Ascending aorta (tissue), 2 donors: Measurements from ENCODE around the gene CFAP73. TPM values are rescaled to one million over a fixed set of nuclear protein-coding genes. Genes with fewer than 3 reads are reported as not detected.

Experiments
- DNase-seq, 2 donors: peaks; one replicate each; pipeline ENCODE4 v3.0.0-alpha.2; 2019; ENCODE audit warnings: low spot score in 2 of 2
- H3K27ac ChIP-seq, 2 donors: fragments of 200-600 bp; sonication (generic); one replicate each; pipeline ENCODE4 v1.5.1; 2016 to 2017; ENCODE audit warnings: mild to moderate bottlenecking in 1 of 2
- H3K27me3 ChIP-seq: fragments of 200-600 bp; sonication (generic); one replicate; pipeline ENCODE4 v1.5.1; 2017
- H3K36me3 ChIP-seq, 2 donors: fragments of 200-600 bp; sonication (generic); one replicate each; pipeline ENCODE4 v1.5.1; 2016
- H3K4me1 ChIP-seq, 2 donors: fragments of 200-600 bp; sonication (generic); one replicate each; pipeline ENCODE4 v1.5.1; 2016 to 2017; ENCODE audit warnings: mild to moderate bottlenecking in 1 of 2
- H3K4me3 ChIP-seq, 2 donors: fragments of 200-600 bp; sonication (generic); one replicate each; pipeline ENCODE4 v1.5.1; 2016 to 2017; ENCODE audit warnings: mild to moderate bottlenecking in 1 of 2
- H3K9me3 ChIP-seq, 2 donors: fragments of 200-600 bp; sonication (generic); one replicate each; pipeline ENCODE4 v1.5.1; 2016
- CTCF ChIP-seq, 3 experiments: fragments of 200-600 bp in 2 of 3; fragments of 450-650 bp in 1 of 3; sonication (generic) in 2 of 3; IDR thresholded peaks; one replicate each; pipeline ENCODE4 v1.5.1; 2016 to 2019; ENCODE audit warnings: antibody characterized with exemption in 3 of 3, mild to moderate bottlenecking in 1 of 3, moderate library complexity in 1 of 3
- intact Hi-C: fragments of 100-400 bp; cut with DNase I; formaldehyde crosslinking; loops from one replicate; pipeline ENCODE4 v1.15.1; 2023
- total RNA-seq: library from RNA; depleted of rRNA; stranded (reverse); fragments of >200 nt; gene quantifications from one replicate; pipeline ENCODE4 v1.1.0, GENCODE V29; 2016

The CFAP73 gene
- total RNA-seq, 1 donor from 2014 or later = not detected

GRCh38 chr12:113161415-113162016, 12.0 kb downstream of the CFAP73 start:
- TF ChIP-seq CTCF (IDR thresholded peaks at IDR 0.05) = no peak
- no peak for DNase-seq
- Histone ChIP-seq H3K4me3 (no peak overlapping the region), H3K27me3 (no peaks in the 10 kb centered on the region), H3K27ac (no peak overlapping the region), H3K9me3 (no peaks in the 10 kb centered on the region), H3K36me3 (peaks cover 85 to 89% of the 10 kb centered on the region in 2 donors), H3K4me1 (no peaks in the 10 kb centered on the region)
- intact Hi-C loops = no loop called here

DNA sequence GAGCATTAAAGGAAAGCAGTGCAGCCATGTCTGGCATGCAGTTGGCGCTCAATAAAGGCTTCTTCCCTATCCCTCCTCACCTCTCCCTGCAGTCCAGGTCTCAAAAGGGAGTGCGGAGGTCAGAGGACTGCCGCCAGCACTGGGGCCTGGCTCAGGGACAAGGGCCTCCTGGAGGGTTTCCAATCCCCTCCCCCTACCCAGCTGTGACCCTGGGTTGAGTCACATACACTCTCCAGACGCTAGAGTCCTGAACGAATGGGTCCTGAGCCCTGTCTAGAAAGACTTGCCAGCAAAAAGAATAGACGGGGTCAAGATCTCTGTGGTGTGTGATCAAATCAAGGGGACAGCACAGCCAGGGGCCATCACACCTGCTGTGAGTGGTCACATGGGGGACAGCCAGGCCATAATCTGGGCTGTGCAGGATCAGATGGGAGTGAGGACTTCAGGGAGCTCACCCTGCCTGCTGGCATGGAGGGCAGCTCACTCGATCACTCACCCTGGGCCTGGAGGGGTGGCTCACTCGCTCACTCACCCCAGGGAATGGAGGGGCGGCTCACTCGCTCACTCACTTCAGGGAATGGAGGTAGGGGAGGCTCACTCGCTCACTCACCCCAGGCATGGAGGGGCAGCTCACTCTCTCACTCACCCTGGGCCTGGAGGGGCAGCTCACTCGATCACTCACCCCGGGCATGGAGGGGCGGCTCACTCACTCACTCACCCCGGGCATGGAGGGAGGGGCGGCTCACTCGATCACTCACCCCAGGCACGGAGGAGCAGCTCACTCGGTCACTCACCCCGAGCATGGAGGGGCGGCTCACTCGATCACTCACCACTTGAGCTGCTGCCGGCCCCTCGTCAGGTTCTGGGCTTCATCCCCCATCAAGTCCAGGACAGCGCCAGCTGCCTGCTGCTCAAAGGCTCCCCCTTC, 12.8 kb downstream of the CFAP73 start:
- DNase-seq = no peak
- no peaks in the 10 kb centered on the region for H3K27me3 ChIP-seq
- no peak for TF ChIP-seq CTCF (IDR thresholded peaks at IDR 0.05)
- H3K4me3 ChIP-seq = no peak overlapping the region
- H3K4me1 ChIP-seq = no peaks in the 10 kb centered on the region
- H3K36me3 ChIP-seq = peaks cover 92 to 98% of the 10 kb centered on the region in 2 donors
- H3K9me3 ChIP-seq = no peaks in the 10 kb centered on the region
- H3K27ac ChIP-seq = no peak overlapping the region
- intact Hi-C loops = no loop called here

- H3K4me1 ChIP-seq = no peaks in the 10 kb centered on the region
- H3K27me3 ChIP-seq = no peaks in the 10 kb centered on the region
- intact Hi-C loops = no loop called here
- DNase-seq = no peak
- TF ChIP-seq CTCF (IDR thresholded peaks at IDR 0.05) = no peak
- no peaks in the 10 kb centered on the region for H3K9me3 ChIP-seq
- peaks cover 94 to 99% of the 10 kb centered on the region in 2 donors for H3K36me3 ChIP-seq
- no peak overlapping the region for H3K4me3 ChIP-seq
- H3K27ac ChIP-seq = no peak overlapping the region
Observed at GRCh38 chr12:113163030-113163360, 13.5 kb downstream of the CFAP73 start.

GRCh38 chr12:113164014-113164413, 14.5 kb downstream of the CFAP73 start:
- Histone ChIP-seq H3K4me1 (no peaks in the 10 kb centered on the region), H3K4me3 (no peak overlapping the region), H3K9me3 (no peaks in the 10 kb centered on the region), H3K27me3 (no peaks in the 10 kb centered on the region), H3K27ac (no peak overlapping the region), H3K36me3 (peaks cover 94 to 99% of the 10 kb centered on the region in 2 donors)
- DNase-seq = no peak
- TF ChIP-seq CTCF (IDR thresholded peaks at IDR 0.05) = no peak
- intact Hi-C loops = no loop called here

DNA sequence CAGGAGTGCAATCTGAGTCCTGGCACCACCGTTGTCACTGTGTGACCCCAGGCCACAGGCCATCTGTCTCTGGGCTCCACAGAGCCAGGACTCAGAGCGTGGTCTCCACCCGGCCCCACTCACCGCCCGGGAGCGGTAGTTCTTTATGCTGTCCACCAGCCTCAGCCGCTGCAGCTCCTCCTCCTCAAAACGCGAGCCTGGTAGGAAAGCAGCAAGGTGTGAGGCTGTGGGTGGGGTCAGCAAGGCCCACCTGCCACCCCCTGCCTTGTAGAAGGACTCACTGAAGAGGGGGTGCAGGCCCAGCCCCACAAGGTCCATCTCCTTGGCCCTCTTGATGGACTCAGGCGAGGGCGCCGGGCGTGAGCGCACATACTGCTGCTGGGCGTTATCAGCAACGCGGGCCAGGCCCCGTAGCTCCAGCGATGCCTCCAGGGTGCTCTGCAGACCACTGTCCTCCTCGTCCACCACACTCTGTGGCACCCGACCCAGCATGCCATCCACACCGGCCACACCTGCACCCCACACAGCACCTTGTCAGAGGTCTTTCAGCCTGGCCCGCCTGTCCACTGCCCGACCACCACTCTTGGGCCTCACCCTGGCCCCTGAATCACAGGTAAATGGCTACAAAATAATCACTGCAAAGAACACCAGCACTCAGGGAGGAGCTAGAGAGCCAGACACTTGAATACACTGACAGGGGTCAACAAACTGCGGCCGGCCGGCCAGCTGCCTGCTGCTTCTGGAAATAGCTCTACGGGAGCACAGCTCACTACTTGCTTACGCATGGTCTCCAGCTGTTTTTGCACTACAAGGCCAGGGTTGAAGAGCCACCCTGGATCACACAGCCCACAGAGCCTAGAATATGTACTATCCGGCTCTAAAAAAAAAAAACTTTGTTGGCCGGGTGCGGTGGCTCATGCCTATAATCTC, 16.3 kb downstream of the CFAP73 start:
- H3K27ac ChIP-seq = no peak overlapping the region
- H3K27me3 ChIP-seq = no peaks in the 10 kb centered on the region
- no peak overlapping the region for H3K4me3 ChIP-seq
- intact Hi-C loops = no loop called here
- H3K4me1 ChIP-seq = no peaks in the 10 kb centered on the region
- no peak for TF ChIP-seq CTCF (IDR thresholded peaks at IDR 0.05)
- no peak for DNase-seq
- H3K36me3 ChIP-seq = peaks cover 94 to 99% of the 10 kb centered on the region in 2 donors
- H3K9me3 ChIP-seq = no peaks in the 10 kb centered on the region
